GM04504 (cell line): Measurements from ENCODE around the gene DENND1A.
"Not testable (repeated sequence)": the region's sequence is repeated elsewhere in the genome, so short reads cannot be mapped to it uniquely, and the experiment has no call there.

ENCODE experiments used
- DNase-seq: peaks from one replicate; pipeline ENCODE4 v3.0.0-alpha.2; 2012; ENCODE audit warnings: low read depth

Gene DENND1A

GRCh38 chr9:123410281-123410910 lies 519.5 kb downstream of the DENND1A start:
- no peak for DNase-seq

GRCh38 chr9:123408313-123409262 lies 521.3 kb downstream of the DENND1A start:
- DNase-seq: no peak

GRCh38 chr9:123407217-123407851 lies 522.6 kb downstream of the DENND1A start:
- no peak for DNase-seq

- DNase-seq: no peak
These were observed 523.2 kb downstream of the DENND1A start for GRCh38 chr9:123406691-123407216.

GRCh38 chr9:123406016-123406415 lies 523.9 kb downstream of the DENND1A start:
- no peak for DNase-seq

- DNase-seq: no peak
These were observed 526.9 kb downstream of the DENND1A start for GRCh38 chr9:123402981-123403509.

GRCh38 chr9:123401879-123402513 lies 527.9 kb downstream of the DENND1A start:
- peak; percentile 20 for DNase-seq

GRCh38 chr9:123400926-123401503 lies 528.9 kb downstream of the DENND1A start:
- DNase-seq: peak; percentile 10

GRCh38 chr9:123399803-123400378 lies 530.0 kb downstream of the DENND1A start:
- no peak for DNase-seq

- DNase-seq: not testable (repeated sequence)
These were observed 531.0 kb downstream of the DENND1A start for GRCh38 chr9:123398938-123399337.

- no peak for DNase-seq
These were observed 532.0 kb downstream of the DENND1A start for GRCh38 chr9:123397975-123398374.

GRCh38 chr9:123395689-123396511 lies 534.0 kb downstream of the DENND1A start:
- DNase-seq: no peak

- DNase-seq: no peak
These were observed 534.6 kb downstream of the DENND1A start for GRCh38 chr9:123395276-123395688.

GRCh38 chr9:123394291-123395235 lies 535.4 kb downstream of the DENND1A start:
- no peak for DNase-seq

- no peak for DNase-seq
These were observed 537.1 kb downstream of the DENND1A start for GRCh38 chr9:123392802-123393201.

GRCh38 chr9:123391946-123392345 lies 538.0 kb downstream of the DENND1A start:
- DNase-seq: no peak

GRCh38 chr9:123391233-123391632 lies 538.7 kb downstream of the DENND1A start:
- no peak for DNase-seq

- no peak for DNase-seq
These were observed 539.4 kb downstream of the DENND1A start for GRCh38 chr9:123390337-123391135.
